ENCODE measurements around the gene CARM1. TPM values are rescaled to one million over a fixed set of nuclear protein-coding genes. Genes with fewer than 3 reads are reported as not detected.
"Not testable (repeated sequence)": the region's sequence is repeated elsewhere in the genome, so short reads cannot be mapped to it uniquely, and the experiment has no call there.

Gene CARM1
- polyA plus RNA-seq, 1 donor, result 43.5 TPM

- no peak for DNase-seq
Observed at GRCh38 chr19:10842788-10843187, 28.6 kb upstream of the CARM1 start.

- no peak for DNase-seq
Observed at GRCh38 chr19:10846500-10847202, 24.7 kb upstream of the CARM1 start.

- no peak for DNase-seq
Observed at GRCh38 chr19:10848230-10848856, 23.0 kb upstream of the CARM1 start, which contains the start of gene C19orf38. TSS of gene C19orf38 (plus strand) at chr19:10848415. CDS start at chr19:10848509, 94 bp downstream.

- DNase-seq, result no peak
Observed at GRCh38 chr19:10850631-10851030, 20.7 kb upstream of the CARM1 start.

GRCh38 chr19:10852098-10852800, 19.1 kb upstream of the CARM1 start:
- no peak for DNase-seq

- DNase-seq, result no peak
Observed at GRCh38 chr19:10852941-10853340, 18.4 kb upstream of the CARM1 start.

GRCh38 chr19:10854350-10855089, 16.8 kb upstream of the CARM1 start:
- DNase-seq, result no peak

GRCh38 chr19:10855879-10856522, 15.4 kb upstream of the CARM1 start:
- DNase-seq, result no peak

GRCh38 chr19:10856899-10857298, 14.5 kb upstream of the CARM1 start:
- not testable (repeated sequence) for DNase-seq

- no peak for DNase-seq
Observed at GRCh38 chr19:10858204-10858828, 13.0 kb upstream of the CARM1 start.

- no peak for DNase-seq
Observed at GRCh38 chr19:10861103-10861651, 10.2 kb upstream of the CARM1 start.

- no peak for DNase-seq
Observed at GRCh38 chr19:10862561-10863106, 8.7 kb upstream of the CARM1 start.

GRCh38 chr19:10863107-10863717, 8.1 kb upstream of the CARM1 start:
- peak; percentile 29 for DNase-seq

- DNase-seq, result peak; percentile 67
Observed at GRCh38 chr19:10864538-10864899, 6.8 kb upstream of the CARM1 start.

- DNase-seq, result no peak
Observed at GRCh38 chr19:10866495-10866894, 4.9 kb upstream of the CARM1 start.

- DNase-seq, result no peak
Observed at GRCh38 chr19:10868872-10869547, 2.3 kb upstream of the CARM1 start.

- not testable (repeated sequence) for DNase-seq
Observed at GRCh38 chr19:10869872-10870311, 1.5 kb upstream of the CARM1 start.

GRCh38 chr19:10870501-10870954, 825 bp upstream of the CARM1 start:
- no peak for DNase-seq

- DNase-seq, result no peak
Observed at GRCh38 chr19:10871711-10872545, 575 bp downstream of the CARM1 start.

All from left kidney (tissue), 2 donors.